ENCODE data around the gene RXRA.

DNA sequence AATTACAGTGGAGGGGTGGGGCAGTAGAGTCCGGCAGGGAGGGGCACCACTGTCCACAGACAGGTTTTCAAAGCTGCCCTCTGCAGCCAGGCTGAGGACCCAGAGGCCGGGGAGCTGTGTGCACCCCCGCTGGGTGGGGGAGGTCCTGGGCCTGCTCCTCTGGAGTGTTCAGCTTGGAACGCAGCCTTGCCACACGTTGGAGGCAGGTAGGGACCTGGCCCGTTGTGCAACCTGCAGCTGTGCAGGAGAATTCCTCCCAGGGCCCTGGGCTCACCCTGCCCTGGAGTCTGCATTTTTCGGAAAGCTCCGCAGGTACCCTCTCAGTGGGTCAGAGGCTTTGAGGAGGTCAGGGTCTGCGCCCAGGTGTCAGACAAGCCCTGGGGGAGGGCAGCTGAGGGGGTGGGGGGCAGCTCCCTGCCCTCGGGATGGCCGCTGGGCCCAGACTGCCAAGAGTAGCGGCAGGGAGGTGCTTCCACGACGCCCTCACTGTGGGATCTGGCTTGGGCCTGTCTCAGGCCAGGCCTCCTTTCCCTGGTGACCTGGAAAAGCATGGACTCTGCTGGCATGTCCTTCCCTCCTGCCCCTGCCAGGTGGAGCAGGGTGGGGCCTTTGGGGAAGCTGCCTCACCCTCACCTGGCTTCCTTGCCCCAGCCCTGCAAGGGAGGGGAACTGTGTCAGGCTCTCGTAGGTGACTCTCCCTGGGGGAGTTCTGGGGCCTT lies 29.5 kb downstream of the RXRA start:
- TF ChIP-seq OSR2 (tag by site-specific recombination; IDR thresholded peaks at IDR 0.05) (no peak), ZNF558 (tag by site-specific recombination; IDR thresholded peaks at IDR 0.05) (no peak), ZNF114 (tag by site-specific recombination; IDR thresholded peaks at IDR 0.05) (no peak), EGR2 (tag by site-specific recombination; IDR thresholded peaks at IDR 0.05; ENCODE audit: low read depth) (no peak)
- TF ChIP-seq, protein P1, sequence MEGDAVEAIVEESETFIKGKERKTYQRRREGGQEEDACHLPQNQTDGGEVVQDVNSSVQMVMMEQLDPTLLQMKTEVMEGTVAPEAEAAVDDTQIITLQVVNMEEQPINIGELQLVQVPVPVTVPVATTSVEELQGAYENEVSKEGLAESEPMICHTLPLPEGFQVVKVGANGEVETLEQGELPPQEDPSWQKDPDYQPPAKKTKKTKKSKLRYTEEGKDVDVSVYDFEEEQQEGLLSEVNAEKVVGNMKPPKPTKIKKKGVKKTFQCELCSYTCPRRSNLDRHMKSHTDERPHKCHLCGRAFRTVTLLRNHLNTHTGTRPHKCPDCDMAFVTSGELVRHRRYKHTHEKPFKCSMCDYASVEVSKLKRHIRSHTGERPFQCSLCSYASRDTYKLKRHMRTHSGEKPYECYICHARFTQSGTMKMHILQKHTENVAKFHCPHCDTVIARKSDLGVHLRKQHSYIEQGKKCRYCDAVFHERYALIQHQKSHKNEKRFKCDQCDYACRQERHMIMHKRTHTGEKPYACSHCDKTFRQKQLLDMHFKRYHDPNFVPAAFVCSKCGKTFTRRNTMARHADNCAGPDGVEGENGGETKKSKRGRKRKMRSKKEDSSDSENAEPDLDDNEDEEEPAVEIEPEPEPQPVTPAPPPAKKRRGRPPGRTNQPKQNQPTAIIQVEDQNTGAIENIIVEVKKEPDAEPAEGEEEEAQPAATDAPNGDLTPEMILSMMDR (tag by site-specific recombination; IDR thresholded peaks at IDR 0.05): no peak
- TF ChIP-seq, protein P2, sequence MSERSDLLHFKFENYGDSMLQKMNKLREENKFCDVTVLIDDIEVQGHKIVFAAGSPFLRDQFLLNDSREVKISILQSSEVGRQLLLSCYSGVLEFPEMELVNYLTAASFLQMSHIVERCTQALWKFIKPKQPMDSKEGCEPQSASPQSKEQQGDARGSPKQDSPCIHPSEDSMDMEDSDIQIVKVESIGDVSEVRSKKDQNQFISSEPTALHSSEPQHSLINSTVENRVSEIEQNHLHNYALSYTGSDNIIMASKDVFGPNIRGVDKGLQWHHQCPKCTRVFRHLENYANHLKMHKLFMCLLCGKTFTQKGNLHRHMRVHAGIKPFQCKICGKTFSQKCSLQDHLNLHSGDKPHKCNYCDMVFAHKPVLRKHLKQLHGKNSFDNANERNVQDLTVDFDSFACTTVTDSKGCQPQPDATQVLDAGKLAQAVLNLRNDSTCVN (tag by site-specific recombination; optimal IDR thresholded peaks at IDR 0.05): no peak

Measured in HEK293 (cell line).